Uterus (tissue), 4 donors: ENCODE data around the gene ELMOD2. TPM values are rescaled to one million over a fixed set of nuclear protein-coding genes. Genes with fewer than 3 reads are reported as not detected.
A peak's percentile ranks its signal among the peaks of the same experiment; 100 is the strongest.
"Not testable (repeated sequence)": the region's sequence is repeated elsewhere in the genome, so short reads cannot be mapped to it uniquely, and the experiment has no call there.

Source experiments
- DNase-seq, 2 donors: peaks; one replicate each; pipeline ENCODE4 v3.0.0-alpha.2; 2019 to 2020
- H3K27ac ChIP-seq, 2 donors: fragments of 200-600 bp; sonication (generic); 1 replicate in 1 of 2; 2 replicates in 1 of 2; pipeline ENCODE4 v1.5.1; 2016 to 2018
- H3K27me3 ChIP-seq, 2 donors: fragments of 200-600 bp; sonication (generic); one replicate each; pipeline ENCODE4 v1.5.1; 2018 to 2019; ENCODE audit warnings: control low read depth in 1 of 2
- H3K36me3 ChIP-seq, 2 donors: fragments of 200-600 bp; sonication (generic); one replicate each; pipeline ENCODE4 v1.5.1; 2019; ENCODE audit warnings: control low read depth in 1 of 2
- H3K4me1 ChIP-seq, 2 donors: fragments of 200-600 bp; sonication (generic); one replicate each; pipeline ENCODE4 v1.5.1; 2018 to 2019; ENCODE audit warnings: control low read depth in 1 of 2
- H3K4me3 ChIP-seq, 2 donors: fragments of 200-600 bp; sonication (generic); 1 replicate in 1 of 2; 2 replicates in 1 of 2; pipeline ENCODE4 v1.5.1; 2018 to 2019; ENCODE audit warnings: mild to moderate bottlenecking in 1 of 2
- H3K9me3 ChIP-seq, 2 donors: fragments of 200-600 bp; sonication (generic); one replicate each; pipeline ENCODE4 v1.5.1; 2019; ENCODE audit warnings: control low read depth in 1 of 2
- POLR2A ChIP-seq, 2 donors: fragments of 450-650 bp; IDR thresholded peaks; one replicate each; pipeline ENCODE4 v1.6.1; 2016; ENCODE audit warnings: antibody characterized with exemption in 2 of 2, mild to moderate bottlenecking in 1 of 2, moderate library complexity in 1 of 2
- intact Hi-C: fragments of 100-400 bp; cut with DNase I; formaldehyde crosslinking; loops from one replicate; pipeline ENCODE4 v1.15.1; 2023; ENCODE audit warnings: low total_unique reads
- total RNA-seq, 4 donors: library from RNA; depleted of rRNA in 3 of 4; stranded (reverse); fragments of >200 nt in 3 of 4; gene quantifications; one replicate each; pipeline versions ENCODE4 v1.1.0 to v1.2.4, GENCODE V29; 2014 to 2023
- TF ChIP-seq, protein P1 (sequence below), 4 experiments: fragments of 200-600 bp in 2 of 4; fragments of 450-650 bp in 2 of 4; sonication (generic) in 2 of 4; IDR thresholded peaks; one replicate each; pipeline ENCODE4 v1.5.1; 2016 to 2019; ENCODE audit warnings: antibody characterized with exemption in 4 of 4, mild to moderate bottlenecking in 2 of 4, moderate library complexity in 1 of 4
- donor health status: DM: yes; HTN: yes; CAD: no.

Gene ELMOD2
- total RNA-seq, 4 donors from 2014 or later = 4.9 to 76.4 (median 19.7) TPM

DNA sequence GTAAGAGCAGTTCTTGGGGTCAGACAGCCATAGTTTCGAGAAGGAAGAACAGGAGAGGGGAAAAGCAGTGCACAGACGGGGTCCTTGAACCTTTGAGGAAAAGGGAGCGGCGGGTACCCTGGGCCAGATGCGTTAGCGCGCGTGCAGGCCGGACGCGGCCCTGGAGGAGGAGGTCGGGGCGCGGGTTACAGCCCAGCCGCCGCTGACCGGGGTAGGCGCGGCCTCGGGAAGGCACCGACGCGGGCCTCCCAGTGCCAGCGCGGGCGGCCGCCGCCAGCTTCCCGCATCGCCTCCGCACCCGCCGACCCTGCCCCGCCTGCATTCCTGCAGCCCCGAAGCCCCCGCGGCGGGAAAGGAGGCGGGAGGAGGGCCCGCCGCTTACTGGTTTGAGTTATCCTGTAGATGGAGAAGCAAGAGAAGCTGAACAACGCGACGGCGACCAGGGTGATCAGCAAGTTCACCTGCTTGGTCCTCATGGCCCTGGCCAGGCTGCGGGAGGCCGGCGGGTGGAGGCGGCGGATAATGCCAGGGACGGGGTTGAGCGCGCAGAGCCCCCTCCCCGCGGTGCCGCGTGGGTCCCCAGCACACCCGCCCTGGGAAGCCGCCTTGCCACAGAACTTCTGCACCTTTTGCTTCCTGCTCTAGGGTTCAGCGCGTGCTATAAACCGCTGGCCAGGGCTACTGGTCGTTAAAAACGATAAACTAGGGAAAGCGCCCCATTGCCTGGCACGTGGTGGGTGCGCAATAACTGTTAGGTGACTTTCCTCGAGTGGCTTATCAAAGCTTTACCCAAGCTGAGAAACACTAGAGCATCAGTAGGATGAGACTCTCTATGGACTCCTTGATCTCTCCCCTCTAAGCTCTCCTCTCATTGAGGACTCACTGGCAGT, 26.0 kb upstream of the ELMOD2 start, which contains the start of gene MGAT4D:
Gene MGAT4D (minus strand): TSS at position 547 of the 890 bp plus-strand sequence. CDS start 71 bp downstream, at position 476.
- no peak within 1 kb of the TSS for H3K4me3 ChIP-seq
- H3K4me1 ChIP-seq = no peaks in the 10 kb centered on the region
- TF ChIP-seq, protein P1, sequence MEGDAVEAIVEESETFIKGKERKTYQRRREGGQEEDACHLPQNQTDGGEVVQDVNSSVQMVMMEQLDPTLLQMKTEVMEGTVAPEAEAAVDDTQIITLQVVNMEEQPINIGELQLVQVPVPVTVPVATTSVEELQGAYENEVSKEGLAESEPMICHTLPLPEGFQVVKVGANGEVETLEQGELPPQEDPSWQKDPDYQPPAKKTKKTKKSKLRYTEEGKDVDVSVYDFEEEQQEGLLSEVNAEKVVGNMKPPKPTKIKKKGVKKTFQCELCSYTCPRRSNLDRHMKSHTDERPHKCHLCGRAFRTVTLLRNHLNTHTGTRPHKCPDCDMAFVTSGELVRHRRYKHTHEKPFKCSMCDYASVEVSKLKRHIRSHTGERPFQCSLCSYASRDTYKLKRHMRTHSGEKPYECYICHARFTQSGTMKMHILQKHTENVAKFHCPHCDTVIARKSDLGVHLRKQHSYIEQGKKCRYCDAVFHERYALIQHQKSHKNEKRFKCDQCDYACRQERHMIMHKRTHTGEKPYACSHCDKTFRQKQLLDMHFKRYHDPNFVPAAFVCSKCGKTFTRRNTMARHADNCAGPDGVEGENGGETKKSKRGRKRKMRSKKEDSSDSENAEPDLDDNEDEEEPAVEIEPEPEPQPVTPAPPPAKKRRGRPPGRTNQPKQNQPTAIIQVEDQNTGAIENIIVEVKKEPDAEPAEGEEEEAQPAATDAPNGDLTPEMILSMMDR (IDR thresholded peaks at IDR 0.05) = no peak
- no peak for TF ChIP-seq POLR2A (IDR thresholded peaks at IDR 0.05)
- peaks cover 0 to 3% of the 10 kb centered on the region in 2 donors for H3K27me3 ChIP-seq
- no peaks in the 10 kb centered on the region for H3K36me3 ChIP-seq
- H3K27ac ChIP-seq = no peak within 1 kb of the TSS
- no peak for DNase-seq
- no peaks in the 10 kb centered on the region for H3K9me3 ChIP-seq
- intact Hi-C loops = no loop called here

GRCh38 chr4:140499391-140499790, 24.6 kb upstream of the ELMOD2 start:
- peaks cover 0 to 3% of the 10 kb centered on the region in 2 donors for H3K27me3 ChIP-seq
- no peaks in the 10 kb centered on the region for H3K36me3 ChIP-seq
- no peak overlapping the region for H3K27ac ChIP-seq
- DNase-seq = no peak
- TF ChIP-seq, protein P1 (IDR thresholded peaks at IDR 0.05) = no peak
- no peak for TF ChIP-seq POLR2A (IDR thresholded peaks at IDR 0.05)
- no peak overlapping the region for H3K4me3 ChIP-seq
- intact Hi-C loops = no loop called here
- H3K4me1 ChIP-seq = no peaks in the 10 kb centered on the region
- no peaks in the 10 kb centered on the region for H3K9me3 ChIP-seq

DNA sequence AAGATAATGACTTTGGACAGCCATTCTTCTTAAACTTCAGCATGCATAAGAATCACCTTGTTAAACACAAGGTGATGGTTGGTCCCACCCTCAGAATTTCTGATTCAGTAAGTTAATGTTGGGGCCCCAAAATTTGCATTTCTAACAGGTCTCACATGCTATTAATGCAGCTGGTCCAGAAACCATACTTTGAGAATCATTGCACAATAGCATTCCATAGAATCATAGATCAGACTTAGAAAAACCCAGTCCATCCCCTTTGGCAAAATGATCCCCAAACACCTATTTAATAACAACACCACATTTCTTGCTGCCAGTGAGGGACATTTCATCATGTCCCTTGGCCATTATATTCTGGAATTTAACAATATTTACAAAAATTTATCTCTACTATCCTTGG, 19.7 kb upstream of the ELMOD2 start:
- H3K36me3 ChIP-seq = no peaks in the 10 kb centered on the region
- intact Hi-C loops = no loop called here
- DNase-seq = no peak
- H3K4me3 ChIP-seq = no peak overlapping the region
- no peak overlapping the region for H3K27ac ChIP-seq
- no peaks in the 10 kb centered on the region for H3K9me3 ChIP-seq
- no peak for TF ChIP-seq POLR2A (IDR thresholded peaks at IDR 0.05)
- TF ChIP-seq, protein P1 (IDR thresholded peaks at IDR 0.05) = no peak
- H3K27me3 ChIP-seq = peaks cover 0 to 7% of the 10 kb centered on the region in 2 donors
- no peaks in the 10 kb centered on the region for H3K4me1 ChIP-seq

- intact Hi-C loops, H3K4me3 ChIP-seq, H3K27me3 ChIP-seq, H3K27ac ChIP-seq, H3K4me1 ChIP-seq, H3K36me3 ChIP-seq, DNase-seq, H3K9me3 ChIP-seq: not testable (repeated sequence)
These were observed 10.2 kb upstream of the ELMOD2 start for GRCh38 chr4:140513765-140514164.

- H3K36me3 ChIP-seq = no peaks in the 10 kb centered on the region
- no peak overlapping the region for H3K27ac ChIP-seq
- no peak for TF ChIP-seq POLR2A (IDR thresholded peaks at IDR 0.05)
- no peaks in the 10 kb centered on the region for H3K27me3 ChIP-seq
- no peak overlapping the region for H3K4me3 ChIP-seq
- intact Hi-C loops = no loop called here
- no peaks in the 10 kb centered on the region for H3K4me1 ChIP-seq
- H3K9me3 ChIP-seq = no peaks in the 10 kb centered on the region
- no peak for DNase-seq
These were observed 8.5 kb upstream of the ELMOD2 start for GRCh38 chr4:140515423-140515822.

DNA sequence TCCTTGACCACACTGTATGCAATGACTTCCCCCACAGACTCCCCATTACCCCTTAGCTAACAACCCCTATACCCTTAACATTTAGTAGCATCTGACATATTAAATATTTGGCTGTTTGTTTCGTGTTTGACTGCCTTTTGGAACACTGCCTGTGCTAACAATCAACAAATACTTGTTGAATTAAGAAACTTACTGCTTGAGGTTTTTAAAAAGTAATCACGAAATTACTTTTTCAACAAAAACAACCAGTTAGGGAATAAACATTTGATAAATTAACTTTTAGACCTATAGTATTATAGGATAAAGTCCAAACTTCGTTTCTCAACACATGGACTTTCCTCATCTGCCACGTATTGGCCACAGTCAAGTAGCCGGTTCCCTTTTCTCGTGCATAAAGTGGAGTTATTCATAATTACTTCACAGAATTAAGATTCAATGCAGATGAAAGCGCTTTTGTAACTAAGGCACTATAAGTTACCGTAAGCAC, 555 bp upstream of the ELMOD2 start:
- H3K4me3 ChIP-seq = peak overlapping the region; percentile 89 to 97
- TF ChIP-seq POLR2A (IDR thresholded peaks at IDR 0.05) = no peak
- TF ChIP-seq, protein P1 (IDR thresholded peaks at IDR 0.05) = no peak
- no peaks in the 10 kb centered on the region for H3K9me3 ChIP-seq
- no peaks in the 10 kb centered on the region for H3K4me1 ChIP-seq
- intact Hi-C loops = no loop called here
- H3K27ac ChIP-seq = peak overlapping the region; percentile 32 to 94
- no peaks in the 10 kb centered on the region for H3K36me3 ChIP-seq
- no peak for DNase-seq
- H3K27me3 ChIP-seq = no peaks in the 10 kb centered on the region
